Stimulated activated CD4-positive, alpha-beta T cell treated with anti-CD3 and anti-CD28 coated beads, Interleukin-1b, Interleukin-23, amount 100 ng/mL, for 4 hours (primary cell): ENCODE results near the gene PAX8.

Experiments
- DNase-seq, 2 donors: peaks; one replicate each; pipeline ENCODE4 v3.0.0-alpha.2; 2020; ENCODE audit warnings: low read depth in 2 of 2

PAX8 gene

GRCh38 chr2:113203901-113204519 is 74.7 kb downstream of the PAX8 start:
- DNase-seq = peak; percentile 59 to 71

GRCh38 chr2:113203217-113203530 is 75.5 kb downstream of the PAX8 start:
- no peak for DNase-seq

- no peak for DNase-seq
Measured at GRCh38 chr2:113202305-113203216, 76.2 kb downstream of the PAX8 start.

GRCh38 chr2:113201496-113202304 is 77.0 kb downstream of the PAX8 start:
- DNase-seq = no peak

GRCh38 chr2:113200736-113201490 is 77.8 kb downstream of the PAX8 start:
- DNase-seq = no peak

- no peak for DNase-seq
Measured at GRCh38 chr2:113200236-113200635, 78.5 kb downstream of the PAX8 start.

- DNase-seq = peak; percentile 68 to 83
Measured at GRCh38 chr2:113198790-113199612, 79.7 kb downstream of the PAX8 start.

GRCh38 chr2:113198048-113198789 is 80.5 kb downstream of the PAX8 start:
- no peak for DNase-seq

- no peak for DNase-seq
Measured at GRCh38 chr2:113197347-113198047, 81.2 kb downstream of the PAX8 start.

- no peak for DNase-seq
Measured at GRCh38 chr2:113196839-113197238, 81.9 kb downstream of the PAX8 start.

GRCh38 chr2:113195923-113196501 is 82.7 kb downstream of the PAX8 start:
- DNase-seq = no peak

GRCh38 chr2:113192459-113193100 is 86.1 kb downstream of the PAX8 start:
- no peak for DNase-seq

GRCh38 chr2:113190871-113191270 is 87.8 kb downstream of the PAX8 start:
- no peak for DNase-seq

GRCh38 chr2:113187771-113188170 is 91.0 kb downstream of the PAX8 start:
- DNase-seq = no peak

- DNase-seq = no peak
Measured at GRCh38 chr2:113186433-113186796, 92.3 kb downstream of the PAX8 start.

- no peak for DNase-seq
Measured at GRCh38 chr2:113185664-113186432, 92.9 kb downstream of the PAX8 start.

GRCh38 chr2:113184531-113185230 is 94.0 kb downstream of the PAX8 start:
- no peak for DNase-seq
